ENCODE results near the gene AATF. TPM values are rescaled to one million over a fixed set of nuclear protein-coding genes. Genes with fewer than 3 reads are reported as not detected.

Gene AATF
- total and polyA plus RNA-seq, 9 donors = 28.5 to 73.6 (median 42.5) TPM

DNA sequence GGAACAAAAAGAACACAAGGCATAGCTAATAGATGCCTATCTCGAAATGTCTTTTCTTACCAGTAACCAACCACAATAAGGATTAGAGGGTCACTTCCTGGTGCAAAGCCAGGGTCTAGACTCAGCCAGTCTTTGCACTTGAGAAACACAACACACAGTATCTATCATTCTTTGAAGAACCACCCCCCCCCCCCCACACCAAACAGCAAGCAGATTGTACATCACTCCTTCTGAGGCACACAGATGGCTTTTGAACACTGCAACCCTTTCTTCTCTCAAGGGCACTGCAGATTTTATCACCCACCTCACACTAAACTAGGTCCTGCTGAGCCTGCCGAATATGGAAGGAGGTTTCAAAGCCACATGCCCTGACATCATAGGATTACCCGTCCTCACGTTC lies 145.6 kb downstream of the AATF start:
- no peaks in the 10 kb centered on the region for H3K4me1 ChIP-seq (ENCODE audit: insufficient read depth)
- no peaks in the 10 kb centered on the region for H3K9me3 ChIP-seq
- no peaks in the 10 kb centered on the region for H3K27me3 ChIP-seq
- no peak overlapping the region for H3K4me3 ChIP-seq
- no peak overlapping the region for H3K27ac ChIP-seq
- no peak for DNase-seq
- WGBS, 3 donors = 64 to 81% (median 75%) methylated on average over 4 of the region's 4 CpGs
- no peak for TF ChIP-seq POLR2A (IDR thresholded peaks at IDR 0.05)
- TF ChIP-seq, protein P1, sequence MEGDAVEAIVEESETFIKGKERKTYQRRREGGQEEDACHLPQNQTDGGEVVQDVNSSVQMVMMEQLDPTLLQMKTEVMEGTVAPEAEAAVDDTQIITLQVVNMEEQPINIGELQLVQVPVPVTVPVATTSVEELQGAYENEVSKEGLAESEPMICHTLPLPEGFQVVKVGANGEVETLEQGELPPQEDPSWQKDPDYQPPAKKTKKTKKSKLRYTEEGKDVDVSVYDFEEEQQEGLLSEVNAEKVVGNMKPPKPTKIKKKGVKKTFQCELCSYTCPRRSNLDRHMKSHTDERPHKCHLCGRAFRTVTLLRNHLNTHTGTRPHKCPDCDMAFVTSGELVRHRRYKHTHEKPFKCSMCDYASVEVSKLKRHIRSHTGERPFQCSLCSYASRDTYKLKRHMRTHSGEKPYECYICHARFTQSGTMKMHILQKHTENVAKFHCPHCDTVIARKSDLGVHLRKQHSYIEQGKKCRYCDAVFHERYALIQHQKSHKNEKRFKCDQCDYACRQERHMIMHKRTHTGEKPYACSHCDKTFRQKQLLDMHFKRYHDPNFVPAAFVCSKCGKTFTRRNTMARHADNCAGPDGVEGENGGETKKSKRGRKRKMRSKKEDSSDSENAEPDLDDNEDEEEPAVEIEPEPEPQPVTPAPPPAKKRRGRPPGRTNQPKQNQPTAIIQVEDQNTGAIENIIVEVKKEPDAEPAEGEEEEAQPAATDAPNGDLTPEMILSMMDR (IDR thresholded peaks at IDR 0.05) = no peak
- no peak for TF ChIP-seq EP300 (IDR thresholded peaks at IDR 0.05)
- H3K36me3 ChIP-seq = no peaks in the 10 kb centered on the region
- intact Hi-C loops (cut with DNase I) = no loop called here

DNA sequence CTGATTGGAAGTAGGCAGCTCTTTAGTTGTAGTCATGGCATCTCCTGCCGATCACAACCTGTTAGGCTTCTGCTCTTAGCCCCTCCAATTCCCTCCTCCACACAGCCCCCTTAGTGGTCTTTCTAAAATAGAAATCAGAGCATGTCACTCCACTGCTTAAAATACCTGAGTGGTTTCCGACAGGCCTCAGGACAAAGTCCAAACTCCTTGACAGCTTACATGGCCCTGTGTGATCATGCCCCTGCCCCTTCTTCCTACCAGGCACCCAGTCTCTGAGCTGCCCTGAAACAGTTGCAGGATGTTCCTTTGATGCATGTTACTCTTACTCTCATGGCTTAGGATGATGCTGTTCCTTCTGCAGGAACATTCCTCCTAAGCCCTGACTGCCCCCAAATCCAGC lies 147.3 kb downstream of the AATF start:
- Histone ChIP-seq H3K36me3 (no peaks in the 10 kb centered on the region), H3K27ac (no peak overlapping the region), H3K27me3 (no peaks in the 10 kb centered on the region), H3K4me3 (no peak overlapping the region), H3K4me1 (ENCODE audit: insufficient read depth) (no peaks in the 10 kb centered on the region), H3K9me3 (no peaks in the 10 kb centered on the region)
- intact Hi-C loops (cut with DNase I) = no loop called here
- TF ChIP-seq EP300 (IDR thresholded peaks at IDR 0.05) (no peak), POLR2A (IDR thresholded peaks at IDR 0.05) (no peak)
- TF ChIP-seq, protein P1 (IDR thresholded peaks at IDR 0.05) = no peak
- WGBS, 3 donors = 89 to 97% (median 90%) methylated on average over 2 of the region's 2 CpGs
- DNase-seq = no peak

DNA sequence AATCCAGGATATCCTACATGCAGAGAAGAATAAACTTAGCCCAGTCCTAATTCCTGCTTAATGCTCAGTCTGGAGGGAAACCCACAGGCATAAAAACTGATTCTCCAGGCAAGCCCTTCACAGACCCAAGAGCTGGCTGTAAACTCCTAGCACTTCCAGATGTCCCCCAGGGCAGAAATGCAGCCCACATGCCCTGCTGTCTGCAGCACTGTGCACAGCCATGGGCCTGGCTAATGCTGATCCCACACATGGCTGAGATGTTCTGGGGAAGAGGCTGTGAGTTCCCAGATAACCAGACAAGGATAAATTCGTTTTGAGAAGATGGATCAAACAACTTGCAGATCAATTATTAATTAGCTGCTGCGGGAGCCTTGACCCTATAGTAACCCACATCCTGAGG lies 148.4 kb downstream of the AATF start:
- Histone ChIP-seq H3K4me3 (no peak overlapping the region), H3K9me3 (no peaks in the 10 kb centered on the region), H3K27me3 (no peaks in the 10 kb centered on the region), H3K36me3 (no peaks in the 10 kb centered on the region), H3K4me1 (ENCODE audit: insufficient read depth) (no peaks in the 10 kb centered on the region), H3K27ac (no peak overlapping the region)
- TF ChIP-seq EP300 (IDR thresholded peaks at IDR 0.05) (no peak), POLR2A (IDR thresholded peaks at IDR 0.05) (no peak)
- TF ChIP-seq, protein P1 (IDR thresholded peaks at IDR 0.05) = no peak
- DNase-seq = no peak
- intact Hi-C loops (cut with DNase I) = no loop called here
- WGBS, 3 donors = 76 to 81% (median 78%) methylated on average over 2 of the region's 2 CpGs

DNA sequence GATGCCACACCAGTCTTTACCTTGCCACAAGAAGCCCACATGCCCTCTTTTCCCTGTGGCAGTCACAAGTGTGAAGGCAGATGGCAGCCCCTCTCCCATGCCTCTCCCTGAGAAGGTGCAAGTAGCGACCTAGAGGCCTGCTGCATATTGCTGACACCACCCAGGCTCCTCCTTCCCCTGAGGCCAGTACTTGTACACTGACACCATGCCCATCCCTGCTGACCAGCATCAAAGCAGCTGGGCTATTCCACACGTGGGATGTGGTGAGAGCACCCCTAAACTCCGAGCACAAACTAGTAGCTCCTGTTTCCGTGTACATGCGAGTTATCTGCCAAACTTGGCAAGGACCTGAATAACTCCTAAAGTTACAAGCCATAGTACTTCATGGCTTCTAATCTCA lies 149.4 kb downstream of the AATF start:
- H3K36me3 ChIP-seq = no peaks in the 10 kb centered on the region
- H3K4me3 ChIP-seq = no peak overlapping the region

More for the DNA sequence above, 149.4 kb downstream of the AATF start:
- WGBS, 3 donors = 80 to 84% (median 83%) methylated on average over 5 of the region's 5 CpGs
- intact Hi-C loops (cut with DNase I) = no loop called here
- Histone ChIP-seq H3K9me3 (no peaks in the 10 kb centered on the region), H3K4me1 (ENCODE audit: insufficient read depth) (no peaks in the 10 kb centered on the region), H3K27me3 (no peaks in the 10 kb centered on the region), H3K27ac (no peak overlapping the region)
- DNase-seq = no peak
- TF ChIP-seq EP300 (IDR thresholded peaks at IDR 0.05) (no peak), POLR2A (IDR thresholded peaks at IDR 0.05) (no peak)
- TF ChIP-seq, protein P1 (IDR thresholded peaks at IDR 0.05) = no peak

Measured in ovary (tissue), 9 donors.